ENCODE data around the gene PSME3IP1.

The PSME3IP1 gene

DNA sequence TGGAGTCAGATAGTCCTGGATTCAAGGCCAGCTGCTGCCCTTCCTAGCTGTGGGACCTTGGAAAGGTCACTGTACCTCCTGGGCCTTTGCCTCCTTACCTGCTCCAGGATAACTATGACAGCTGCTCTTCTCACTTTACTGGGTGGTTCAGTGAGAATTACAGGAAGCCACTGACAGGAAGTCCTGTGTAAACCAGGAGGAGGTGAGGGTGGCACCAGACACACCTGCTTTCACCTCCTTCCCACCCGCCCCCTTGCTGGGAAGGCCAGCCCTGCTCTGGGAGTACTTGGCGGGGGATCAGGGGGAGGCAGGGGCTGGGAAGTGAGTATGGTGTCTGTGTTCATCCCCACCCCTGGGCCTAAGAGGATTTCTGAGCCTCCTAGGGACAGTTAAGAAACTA is 50.9 kb downstream of the PSME3IP1 start:
- in situ Hi-C loops (cut with HindIII; ENCODE audit: low pct_ligation_motif_present, low pct_unique_long_range_greater_than_20kb, low sequenced_read_pairs) = no loop called here
- no peak for DNase-seq

DNA sequence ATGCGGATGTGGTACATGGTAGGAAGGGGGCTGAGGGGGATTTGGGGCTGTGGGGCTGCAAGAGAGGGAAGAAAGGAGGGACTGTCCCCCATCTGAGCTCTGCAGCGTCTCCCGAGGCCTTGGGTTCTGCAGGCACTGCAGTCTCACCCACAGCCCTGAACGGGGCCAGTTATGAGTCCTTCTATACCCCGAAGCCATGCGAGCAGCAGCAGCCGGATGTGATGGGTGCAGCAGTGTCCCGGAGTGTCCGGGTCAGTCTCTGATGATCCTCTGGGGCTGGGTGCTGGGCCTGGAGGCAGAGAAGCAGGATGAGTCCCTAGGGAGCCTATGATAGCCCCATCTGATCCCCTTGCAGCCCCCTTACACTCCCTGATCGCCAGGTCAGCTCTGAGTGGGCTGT is 52.0 kb downstream of the PSME3IP1 start:
- no peak for DNase-seq
- in situ Hi-C loops (cut with HindIII; ENCODE audit: low pct_ligation_motif_present, low pct_unique_long_range_greater_than_20kb, low sequenced_read_pairs) = no loop called here

DNA sequence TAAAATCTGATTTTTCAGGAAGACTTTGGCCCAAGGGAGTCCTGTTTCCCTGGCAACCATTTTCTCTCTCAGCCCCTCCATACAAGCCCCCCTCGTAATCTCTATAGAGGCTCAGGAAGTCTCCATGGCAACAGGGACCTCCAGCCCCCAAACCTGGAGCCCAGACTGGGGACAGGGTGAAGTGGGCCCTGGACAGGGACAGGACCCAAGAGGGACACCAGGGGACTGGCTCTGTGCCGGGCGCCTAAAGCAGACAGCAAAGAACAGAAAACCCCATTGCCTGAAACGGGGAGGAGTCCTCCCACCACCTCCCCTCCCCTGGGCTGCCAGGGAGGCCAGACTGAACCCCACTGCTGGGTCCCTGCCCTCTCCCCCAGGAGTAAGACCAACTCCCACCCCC is 52.8 kb downstream of the PSME3IP1 start:
- no peak for DNase-seq
- in situ Hi-C loops (cut with HindIII; ENCODE audit: low pct_ligation_motif_present, low pct_unique_long_range_greater_than_20kb, low sequenced_read_pairs) = no loop called here

DNA sequence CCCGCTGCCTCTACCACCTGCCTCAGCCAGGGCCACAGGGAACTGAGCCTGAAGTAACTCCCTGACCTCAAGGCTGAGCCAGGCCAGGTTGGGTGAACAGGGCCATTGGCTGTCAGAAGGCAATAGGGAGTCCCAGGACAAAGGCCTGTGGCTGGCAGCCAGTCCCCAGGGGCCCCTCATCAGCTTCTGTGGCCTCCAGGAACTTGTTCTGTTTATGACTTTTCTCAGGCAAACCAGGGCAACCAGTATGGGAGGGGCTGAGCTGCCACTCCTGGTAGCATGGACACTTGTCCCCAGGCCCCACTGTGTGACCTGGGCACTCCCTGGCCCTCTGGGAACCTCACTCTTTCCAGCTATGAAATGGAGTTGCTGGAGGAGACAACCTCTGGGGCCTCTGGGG is 53.4 kb downstream of the PSME3IP1 start:
- in situ Hi-C loops (cut with HindIII; ENCODE audit: low pct_ligation_motif_present, low pct_unique_long_range_greater_than_20kb, low sequenced_read_pairs) = no loop called here
- DNase-seq = no peak

DNA sequence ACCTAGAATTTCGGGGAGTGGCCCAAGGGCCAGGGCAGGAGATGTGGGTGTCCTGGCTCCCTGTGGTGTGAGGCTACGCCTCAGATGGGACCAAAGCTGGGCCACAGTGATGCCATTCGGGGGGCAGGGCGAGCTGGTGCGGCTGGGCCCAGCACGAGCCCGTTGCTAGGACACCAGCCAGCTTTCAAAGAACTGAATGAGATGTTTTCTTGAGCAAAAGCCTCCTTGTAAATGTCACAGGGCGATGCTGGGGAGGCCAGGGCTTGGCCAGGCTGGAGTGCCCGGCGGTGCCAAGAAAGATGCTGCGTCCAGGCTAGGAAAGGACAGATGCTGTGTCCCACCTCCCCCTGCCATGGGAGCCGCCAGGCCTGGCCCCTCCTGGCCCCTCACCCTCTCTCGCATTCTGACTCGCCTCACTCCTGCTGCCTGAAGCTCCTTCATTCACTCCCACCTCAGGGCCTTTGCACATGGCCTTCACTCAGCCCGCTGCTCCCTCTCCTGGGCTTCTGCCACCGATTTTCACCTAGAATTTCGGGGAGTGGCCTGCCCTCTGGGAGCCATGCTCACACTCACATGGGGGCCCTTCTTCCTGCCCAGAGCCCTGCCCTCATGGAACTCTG is 54.4 kb downstream of the PSME3IP1 start:
- in situ Hi-C loops (cut with HindIII; ENCODE audit: low pct_ligation_motif_present, low pct_unique_long_range_greater_than_20kb, low sequenced_read_pairs) = no loop called here
- DNase-seq = no peak

DNA sequence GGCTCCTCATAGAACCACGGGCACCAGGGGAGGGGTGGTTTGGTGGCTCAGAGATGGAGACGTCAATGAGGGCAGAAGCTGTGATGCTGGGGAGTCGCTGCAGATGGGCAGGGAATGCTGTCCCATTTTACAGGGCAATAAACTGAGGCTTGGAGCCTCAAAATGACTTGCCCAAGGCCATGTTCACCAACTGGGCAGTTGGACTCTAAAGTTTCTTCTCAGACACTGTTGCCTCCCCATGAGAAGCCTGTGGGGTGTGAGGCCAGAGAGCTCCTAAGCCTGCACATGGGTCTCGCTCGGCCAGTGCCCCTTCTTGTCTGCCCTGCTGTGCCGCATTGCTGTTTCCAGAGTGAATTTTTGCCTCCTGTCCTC is 54.9 kb downstream of the PSME3IP1 start:
- no peak for DNase-seq
- in situ Hi-C loops (cut with HindIII; ENCODE audit: low pct_ligation_motif_present, low pct_unique_long_range_greater_than_20kb, low sequenced_read_pairs) = no loop called here

DNA sequence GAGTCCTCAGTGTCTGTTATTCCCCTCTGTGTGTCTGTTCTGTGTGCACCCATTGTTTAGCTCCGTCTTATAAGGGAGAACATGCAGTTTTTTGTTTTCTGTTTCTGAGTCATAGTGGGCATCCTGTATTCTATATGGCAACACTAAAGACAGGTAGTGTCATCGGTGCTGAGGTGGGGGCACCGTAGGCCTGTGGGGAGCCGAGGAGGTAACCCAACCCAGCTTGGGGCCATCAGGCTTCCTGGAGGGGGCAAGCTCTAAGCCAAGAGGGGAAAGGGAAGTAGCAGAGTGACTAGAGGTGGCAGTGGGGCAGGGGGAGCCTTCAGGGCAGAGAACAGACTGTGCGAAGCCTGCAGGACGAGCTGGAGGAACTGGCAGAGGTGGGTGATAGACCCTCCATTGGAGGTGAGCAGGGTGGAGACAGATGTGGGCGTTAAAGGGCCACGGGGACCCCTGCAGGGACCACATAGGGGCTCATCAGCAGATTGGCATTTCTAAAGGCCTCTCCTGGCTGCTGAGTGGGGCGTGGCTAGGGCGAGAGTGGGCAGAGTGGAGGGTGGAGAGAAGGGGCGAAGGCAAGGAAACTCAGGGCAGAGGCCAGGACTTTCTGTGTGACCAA is 57.0 kb downstream of the PSME3IP1 start:
- in situ Hi-C loops (cut with HindIII; ENCODE audit: low pct_ligation_motif_present, low pct_unique_long_range_greater_than_20kb, low sequenced_read_pairs) = no loop called here
- DNase-seq = no peak

DNA sequence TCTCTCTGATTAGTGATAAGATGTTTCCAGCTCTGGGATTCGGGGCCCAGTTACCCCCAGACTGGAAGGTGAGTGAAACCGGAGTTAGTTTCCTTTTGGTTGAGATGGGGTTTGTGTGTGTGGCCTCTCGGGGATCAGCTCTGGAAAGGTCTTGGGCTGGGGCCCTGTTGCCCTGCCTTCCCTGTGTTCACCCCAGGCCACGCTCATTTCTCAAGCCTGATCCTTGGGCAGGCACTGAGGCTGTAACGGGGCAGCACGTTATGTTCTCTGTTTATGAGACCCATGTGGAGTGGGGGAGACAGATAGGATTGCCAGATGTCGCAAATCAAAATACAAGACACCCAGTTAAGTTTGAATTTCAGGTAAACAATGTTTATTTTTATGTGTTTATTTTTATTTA is 58.0 kb downstream of the PSME3IP1 start:
- no peak for DNase-seq
- in situ Hi-C loops (cut with HindIII; ENCODE audit: low pct_ligation_motif_present, low pct_unique_long_range_greater_than_20kb, low sequenced_read_pairs) = no loop called here

DNA sequence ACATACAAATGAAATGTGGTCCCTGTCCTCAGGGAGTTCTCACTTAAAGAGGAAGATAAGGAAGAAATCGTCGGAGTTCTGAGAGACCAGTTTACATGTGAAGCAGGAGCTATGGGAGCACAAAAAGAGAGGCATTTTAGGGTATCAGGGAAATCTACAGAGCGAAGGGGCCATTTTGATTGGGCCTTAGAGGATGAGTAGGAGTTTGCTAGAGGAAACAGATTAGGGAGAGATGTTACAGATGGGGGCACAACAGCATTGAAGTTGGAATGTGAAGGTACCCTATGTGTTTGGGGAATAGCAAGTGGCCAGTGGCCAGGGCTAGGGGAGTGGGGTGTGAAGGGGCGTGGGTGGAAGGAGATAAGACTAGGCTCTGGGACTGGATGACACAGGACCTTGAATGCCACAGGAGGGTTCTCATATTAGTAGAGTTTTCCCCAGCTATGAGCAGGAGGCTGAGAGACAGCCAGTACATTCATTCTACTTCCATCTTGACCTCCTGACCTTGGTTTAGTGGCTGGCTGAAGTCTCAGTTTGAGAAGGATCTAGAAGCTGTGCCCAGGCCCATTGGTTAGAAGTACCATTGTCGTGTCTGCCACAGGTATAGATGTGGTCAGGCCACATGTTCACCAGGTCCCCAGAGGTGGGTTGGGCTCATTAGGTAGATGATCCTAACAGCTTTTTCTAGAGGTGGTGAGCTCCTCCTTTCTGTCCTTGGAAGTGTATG is 58.6 kb downstream of the PSME3IP1 start:
- DNase-seq = no peak
- in situ Hi-C loops (cut with HindIII; ENCODE audit: low pct_ligation_motif_present, low pct_unique_long_range_greater_than_20kb, low sequenced_read_pairs) = no loop called here

DNA sequence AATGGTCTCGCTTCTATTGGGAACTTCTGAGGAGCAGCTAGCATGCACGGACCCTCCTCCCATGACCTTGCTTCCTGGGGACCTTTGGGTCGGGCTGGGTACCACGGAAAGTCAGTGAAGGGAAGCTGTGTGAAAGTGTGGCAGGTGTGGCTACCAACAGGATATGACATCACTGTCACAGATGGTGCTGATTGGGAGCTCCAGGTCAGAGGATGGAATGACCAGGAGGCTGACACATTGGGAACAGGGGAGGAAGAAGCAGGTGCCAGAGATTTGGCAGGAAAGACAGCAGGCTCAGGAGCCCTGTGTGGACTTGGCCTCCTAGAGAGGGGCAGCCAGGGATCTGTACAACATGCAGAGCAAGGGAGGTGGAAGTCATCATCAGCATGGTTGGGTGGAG is 59.4 kb downstream of the PSME3IP1 start:
- in situ Hi-C loops (cut with HindIII; ENCODE audit: low pct_ligation_motif_present, low pct_unique_long_range_greater_than_20kb, low sequenced_read_pairs) = no loop called here

DNA sequence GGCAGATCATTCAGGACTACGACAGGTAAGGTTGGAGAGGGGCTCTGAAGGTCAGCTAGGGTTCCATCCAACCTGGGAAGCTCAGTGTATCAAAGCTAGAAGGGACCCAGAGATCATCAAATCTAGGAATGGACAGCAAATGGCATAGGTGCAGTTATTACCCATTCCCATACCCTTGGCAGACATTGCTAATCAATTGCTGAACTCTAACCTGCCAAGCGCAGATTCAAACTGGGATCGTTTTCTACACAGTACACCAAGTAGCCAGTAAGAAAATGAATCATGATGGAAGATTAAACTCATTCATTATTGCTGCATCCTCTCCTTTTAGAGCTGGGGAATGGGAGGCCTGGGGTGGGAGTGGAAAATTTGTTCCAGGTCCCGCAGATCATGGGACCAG is 59.9 kb downstream of the PSME3IP1 start:
- in situ Hi-C loops (cut with HindIII; ENCODE audit: low pct_ligation_motif_present, low pct_unique_long_range_greater_than_20kb, low sequenced_read_pairs) = no loop called here
- DNase-seq = no peak

More for the DNA sequence above, 59.4 kb downstream of the PSME3IP1 start:
- DNase-seq = no peak

DNA sequence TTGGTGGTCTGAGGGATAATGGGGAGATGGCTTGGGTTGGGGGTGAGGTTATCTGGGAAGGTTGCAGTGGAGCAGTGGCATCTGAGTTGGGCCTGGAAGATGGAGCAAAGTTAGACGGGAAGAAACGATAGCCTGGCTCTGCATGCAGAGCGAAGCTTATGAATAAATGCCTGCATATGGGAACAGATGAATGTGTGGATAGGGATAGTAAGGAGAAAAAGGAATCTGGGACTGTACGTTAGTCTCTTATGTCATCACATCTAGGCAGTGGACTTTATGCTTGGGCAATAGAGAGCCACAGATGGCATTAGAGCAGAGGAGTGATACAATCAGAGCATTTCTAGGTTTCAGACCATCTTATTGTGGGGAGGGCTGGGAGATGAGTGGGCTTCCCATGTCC is 60.5 kb downstream of the PSME3IP1 start:
- DNase-seq = no peak
- in situ Hi-C loops (cut with HindIII; ENCODE audit: low pct_ligation_motif_present, low pct_unique_long_range_greater_than_20kb, low sequenced_read_pairs) = no loop called here

DNA sequence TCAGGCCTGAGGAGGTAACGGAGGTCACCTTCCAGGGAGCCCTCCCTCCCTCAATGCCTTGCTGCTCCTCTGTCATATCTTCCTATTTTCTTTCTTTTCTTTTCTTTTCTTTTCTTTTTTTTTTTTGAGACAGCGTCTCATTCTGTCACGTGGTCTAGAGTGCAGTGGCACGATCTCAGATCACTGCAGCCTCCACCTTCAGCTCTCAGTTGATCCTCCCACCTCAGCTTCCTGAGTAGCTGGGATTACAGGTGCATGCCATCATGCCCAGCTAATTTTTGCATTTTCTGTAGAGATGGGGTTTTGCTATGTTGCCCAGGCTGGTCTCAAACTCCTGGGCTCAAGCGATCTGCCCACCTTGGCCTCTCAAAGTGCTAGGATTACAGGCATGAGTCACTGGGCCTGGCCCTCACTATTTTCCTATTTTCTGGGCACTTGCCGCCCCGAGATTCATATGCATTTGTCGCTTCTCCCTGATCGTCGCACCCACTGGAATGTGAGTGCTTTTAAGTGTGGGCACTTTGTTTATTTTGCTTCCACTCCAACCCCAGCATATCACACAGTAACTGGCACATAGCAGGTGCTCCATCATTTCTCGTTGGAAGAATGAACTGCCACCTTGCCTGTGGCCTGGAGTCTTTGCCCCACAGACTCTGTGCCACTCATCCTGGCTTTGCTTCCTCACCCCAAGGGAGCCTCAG is 61.7 kb downstream of the PSME3IP1 start:
- in situ Hi-C loops (cut with HindIII; ENCODE audit: low pct_ligation_motif_present, low pct_unique_long_range_greater_than_20kb, low sequenced_read_pairs) = no loop called here
- DNase-seq = no peak

DNA sequence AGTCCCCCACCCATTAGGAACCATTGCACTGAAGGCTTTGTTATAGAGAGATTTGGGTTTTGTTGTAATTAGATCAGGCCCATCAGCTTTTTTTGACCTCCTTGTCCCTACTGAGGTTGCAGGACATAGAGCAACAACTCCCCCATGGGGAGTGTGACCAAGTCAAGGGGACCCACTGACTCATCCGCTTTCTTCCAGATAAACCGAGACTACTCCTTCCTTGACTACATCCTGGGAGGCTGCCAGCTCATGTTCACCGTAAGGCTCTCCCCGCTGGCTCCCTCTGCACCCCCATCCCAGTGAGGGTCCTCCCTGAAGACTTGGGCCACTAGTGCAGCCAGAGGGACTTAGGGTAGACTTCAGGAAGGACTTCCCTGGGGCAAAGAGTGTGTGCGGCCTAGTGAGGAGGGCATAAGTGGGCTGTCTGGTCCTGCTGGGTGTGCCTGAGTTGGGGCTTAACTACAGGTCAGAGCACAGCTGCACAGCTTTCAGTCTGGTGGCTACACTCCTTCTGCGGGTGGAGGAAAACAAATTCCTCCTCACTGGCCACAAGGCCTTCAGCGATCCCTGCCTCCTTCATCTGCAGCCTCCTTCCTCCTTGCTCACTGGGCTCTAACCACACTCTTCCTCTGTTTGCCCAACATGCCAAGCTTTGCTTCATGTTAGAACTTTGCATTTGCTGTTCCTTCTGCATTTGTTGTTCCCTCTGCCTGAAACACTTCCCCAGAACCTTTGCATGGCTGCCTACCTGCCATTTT is 62.4 kb downstream of the PSME3IP1 start:
- in situ Hi-C loops (cut with HindIII; ENCODE audit: low pct_ligation_motif_present, low pct_unique_long_range_greater_than_20kb, low sequenced_read_pairs) = no loop called here

DNA sequence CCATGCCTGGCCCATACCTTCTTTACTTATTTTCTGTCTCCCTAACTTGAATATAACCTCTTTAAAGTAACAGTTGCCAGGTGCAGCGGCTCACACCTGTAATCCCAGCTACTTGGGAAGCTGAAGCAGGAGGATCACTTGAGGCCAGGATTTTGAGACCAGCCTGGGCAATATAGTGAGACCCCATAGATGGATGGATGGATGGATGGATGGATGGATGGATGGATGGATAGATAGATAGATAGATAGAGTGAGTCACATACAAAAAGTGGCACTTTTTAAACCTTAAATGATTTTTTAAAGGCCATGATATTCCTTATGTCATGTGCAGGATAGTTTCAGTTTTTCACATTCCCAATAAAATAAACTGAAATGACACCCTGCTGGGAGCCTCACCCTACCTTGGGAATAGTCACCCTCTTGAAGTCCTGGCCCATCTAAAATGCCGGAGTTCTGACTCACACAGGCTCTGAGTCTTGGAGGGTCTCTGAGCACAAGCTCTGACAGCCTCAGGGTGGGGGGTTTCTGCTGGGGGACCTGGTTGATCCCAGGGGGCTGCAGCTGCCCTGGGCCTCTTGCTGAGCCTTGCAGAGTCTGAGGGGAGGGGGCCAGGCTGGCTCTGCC is 67.3 kb downstream of the PSME3IP1 start:
- in situ Hi-C loops (cut with HindIII; ENCODE audit: low pct_ligation_motif_present, low pct_unique_long_range_greater_than_20kb, low sequenced_read_pairs) = no loop called here

More for the DNA sequence above, 62.4 kb downstream of the PSME3IP1 start:
- DNase-seq = no peak

DNA sequence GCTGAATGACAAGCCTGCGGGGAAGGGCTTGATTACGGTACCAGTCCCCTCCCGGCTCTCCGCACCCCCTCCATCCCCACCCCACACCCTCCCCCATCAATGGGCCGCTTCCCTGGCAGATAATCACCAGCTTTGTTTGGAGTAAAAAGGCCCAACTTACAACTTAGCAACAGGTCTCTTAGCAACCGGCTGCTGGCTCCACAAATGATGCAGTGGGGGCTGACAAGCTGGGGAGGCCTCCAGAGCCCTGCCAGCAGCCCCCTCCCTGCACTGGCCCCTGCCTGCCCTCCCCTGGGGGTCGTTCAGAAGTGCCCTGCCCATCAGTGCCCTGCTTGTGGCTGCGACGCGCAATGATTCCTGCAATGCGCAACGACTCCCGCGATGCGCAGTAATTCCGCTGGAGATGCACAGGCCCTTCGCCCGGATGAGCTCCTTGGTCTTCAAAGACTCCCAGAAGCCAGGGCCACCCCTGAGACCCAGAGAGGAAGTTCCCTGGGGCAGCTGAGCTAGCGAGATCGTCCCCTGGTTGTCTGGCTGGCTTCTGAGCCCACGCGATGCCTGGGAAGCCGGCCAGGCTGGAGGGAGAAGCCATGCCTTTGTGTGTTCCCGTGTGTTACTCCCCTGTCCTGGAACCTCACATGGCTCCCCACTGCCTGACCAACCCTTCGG is 70.2 kb downstream of the PSME3IP1 start:
- DNase-seq = no peak

More for the DNA sequence above, 67.3 kb downstream of the PSME3IP1 start:
- DNase-seq = peak; percentile 19

DNA sequence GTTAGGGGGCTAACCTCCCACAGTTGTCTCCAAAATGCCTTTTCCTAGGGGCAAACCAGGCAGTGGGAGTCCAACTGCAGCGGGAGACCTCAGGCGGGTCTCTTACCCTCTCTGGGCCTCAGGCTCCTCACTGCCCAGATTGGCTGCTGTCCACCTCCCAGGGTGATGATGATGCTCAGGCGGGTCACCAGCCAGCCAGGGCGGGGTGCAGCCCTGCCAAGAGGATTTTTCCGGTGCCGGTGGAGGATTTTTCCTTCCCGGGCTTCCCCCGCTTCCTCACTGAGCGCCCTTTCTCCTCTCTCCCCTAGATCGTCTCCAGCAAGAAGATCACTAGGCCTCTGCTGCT is 70.7 kb downstream of the PSME3IP1 start:
- in situ Hi-C loops (cut with HindIII; ENCODE audit: low pct_ligation_motif_present, low pct_unique_long_range_greater_than_20kb, low sequenced_read_pairs) = no loop called here
- no peak for DNase-seq

More for the DNA sequence above, 70.2 kb downstream of the PSME3IP1 start:
- in situ Hi-C loops (cut with HindIII; ENCODE audit: low pct_ligation_motif_present, low pct_unique_long_range_greater_than_20kb, low sequenced_read_pairs) = no loop called here

DNA sequence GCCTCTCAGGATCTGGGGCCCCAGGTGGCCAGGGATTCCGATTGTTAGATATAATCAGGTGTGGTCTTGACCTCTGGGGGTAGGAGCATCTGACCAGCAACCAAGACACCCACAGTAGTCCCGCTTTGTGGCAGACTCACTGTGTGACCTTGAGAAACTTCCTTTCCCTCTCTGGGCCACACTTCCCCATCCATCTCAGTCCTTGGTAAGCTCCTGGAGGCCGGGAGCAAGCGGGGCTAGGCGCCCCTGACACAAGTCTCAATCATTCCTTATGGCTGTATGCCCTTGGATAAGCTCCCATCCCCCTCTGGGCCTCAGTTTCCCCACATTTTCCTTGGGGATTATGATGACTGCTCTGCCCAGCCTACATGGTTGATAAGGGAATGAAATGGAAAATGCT is 72.2 kb downstream of the PSME3IP1 start:
- DNase-seq = no peak
- in situ Hi-C loops (cut with HindIII; ENCODE audit: low pct_ligation_motif_present, low pct_unique_long_range_greater_than_20kb, low sequenced_read_pairs) = no loop called here

All from ACHN (cell line).